GM19025 (cell line): ENCODE measurements around the gene C2orf92.
"Not testable (repeated sequence)": the region's sequence is repeated elsewhere in the genome, so short reads cannot be mapped to it uniquely, and the experiment has no call there.

ENCODE experiments used
- ATAC-seq: cut with Tn5 transposase; IDR thresholded peaks from one replicate; pipeline ENCODE4 v1.9.1; 2021; ENCODE audit warnings: mild to moderate bottlenecking, low read depth, moderate library complexity; ENCODE audit not compliant: unreplicated experiment

The C2orf92 gene

DNA sequence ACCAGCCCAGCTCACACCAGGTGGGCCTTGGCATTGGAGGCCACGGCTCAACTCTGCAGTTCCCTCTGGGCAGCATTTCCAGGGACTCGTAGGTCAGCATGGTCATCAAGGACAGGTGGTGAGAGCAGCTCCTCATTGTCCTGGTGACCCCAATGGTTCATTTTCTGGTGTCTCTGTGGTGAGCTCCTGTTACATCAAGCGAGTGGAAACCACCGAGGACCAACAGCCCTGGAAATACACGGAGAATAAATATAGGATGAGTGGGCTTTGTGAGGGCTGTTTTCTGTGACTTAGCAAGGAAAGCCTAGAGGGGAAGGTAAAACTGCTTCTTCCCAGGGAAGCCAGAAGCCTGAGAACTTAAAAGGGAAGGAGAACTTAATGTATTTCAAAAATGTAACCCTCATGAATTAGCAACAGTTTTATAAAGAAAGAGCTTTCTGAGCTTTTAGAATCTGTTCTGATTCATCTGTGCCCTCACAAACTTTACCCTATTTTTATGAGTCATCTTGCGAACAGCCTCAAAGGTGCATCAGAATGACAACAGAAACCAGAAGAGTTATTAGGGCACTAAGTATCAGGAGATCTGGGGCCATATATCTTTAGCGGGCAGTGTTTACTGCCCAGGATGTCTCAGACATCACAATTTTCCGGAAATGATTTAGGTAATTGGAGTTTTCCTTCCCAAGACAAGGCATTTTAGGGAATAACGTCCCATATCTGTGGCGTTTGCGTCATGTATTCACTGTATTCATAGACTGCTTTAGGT is 18.7 kb downstream of the C2orf92 start:
- ATAC-seq: no peak

- no peak for ATAC-seq
Measured at GRCh38 chr2:97691166-97691565, 21.7 kb downstream of the C2orf92 start.

GRCh38 chr2:97693476-97693875 is 24.0 kb downstream of the C2orf92 start:
- no peak for ATAC-seq

- no peak for ATAC-seq
Measured at GRCh38 chr2:97695744-97696143, 26.2 kb downstream of the C2orf92 start.

DNA sequence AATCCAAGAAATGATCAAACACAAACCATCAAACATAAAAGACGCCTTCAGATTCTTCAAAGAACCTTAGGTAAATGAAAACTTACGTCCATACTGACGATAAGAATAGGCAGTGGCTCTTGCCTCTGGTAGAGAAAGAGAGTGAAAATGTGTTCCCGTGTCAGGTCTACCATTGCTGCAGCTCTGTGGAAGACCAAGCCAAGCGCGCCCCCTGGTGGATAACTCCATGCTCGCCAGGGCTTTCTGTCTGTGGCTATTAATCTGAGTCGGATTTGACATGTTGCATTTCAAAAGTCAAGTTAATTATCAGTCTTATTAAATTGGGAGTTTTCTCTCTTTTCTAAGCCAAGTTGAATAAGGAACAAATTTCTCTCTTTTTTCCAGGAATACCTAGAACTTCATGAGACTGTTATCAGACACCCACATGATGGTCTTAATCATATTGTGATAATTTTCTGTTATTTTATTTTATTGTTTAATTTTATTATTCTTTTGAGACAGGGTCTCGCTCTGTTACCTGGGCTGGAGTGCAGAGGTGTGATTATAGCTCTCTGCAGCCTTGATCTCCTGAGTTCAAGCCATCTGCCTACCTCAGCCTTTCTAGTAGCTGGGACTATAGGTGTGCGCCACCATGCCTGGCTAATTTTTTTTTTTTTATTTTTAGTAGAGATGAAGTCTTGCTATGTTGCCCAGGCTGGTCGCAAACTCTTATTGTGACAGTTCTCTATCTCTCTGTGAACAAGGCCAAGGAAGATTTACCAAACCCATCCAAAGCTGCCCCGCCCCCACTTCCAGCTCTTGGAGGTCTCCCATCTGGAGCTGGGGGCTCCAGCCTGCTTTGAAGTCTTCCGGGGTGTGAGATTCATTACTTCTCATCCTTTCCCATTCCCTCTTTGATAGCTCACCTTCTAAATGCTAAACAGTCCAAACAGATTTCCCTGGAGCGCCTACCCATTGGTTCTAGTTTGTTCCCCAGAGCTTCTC is 28.0 kb downstream of the C2orf92 start:
- ATAC-seq: no peak

DNA sequence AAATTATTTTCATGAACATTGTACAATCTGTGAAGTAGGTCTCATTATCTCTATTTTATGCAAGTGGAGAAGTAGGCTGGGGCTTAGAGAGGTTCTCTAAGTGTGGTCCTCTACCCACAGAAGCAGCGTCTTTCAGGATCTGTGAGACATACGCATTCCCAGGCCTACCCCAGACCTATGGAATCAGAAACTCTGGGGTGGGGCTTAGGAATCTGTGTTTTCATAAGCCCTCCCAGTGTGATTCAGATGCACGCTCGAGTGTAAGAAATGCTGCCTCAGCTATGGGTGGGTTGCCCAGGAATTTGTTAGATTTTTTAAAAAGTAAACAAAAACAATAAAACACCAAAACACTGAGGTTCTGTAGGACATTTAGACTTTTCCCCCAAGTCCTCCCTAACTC is 29.0 kb downstream of the C2orf92 start:
- no peak for ATAC-seq

GRCh38 chr2:97699765-97700444 is 30.4 kb downstream of the C2orf92 start:
- ATAC-seq: no peak

GRCh38 chr2:97701186-97701585 is 31.7 kb downstream of the C2orf92 start:
- no peak for ATAC-seq

GRCh38 chr2:97701851-97702465 is 32.4 kb downstream of the C2orf92 start:
- no peak for ATAC-seq

DNA sequence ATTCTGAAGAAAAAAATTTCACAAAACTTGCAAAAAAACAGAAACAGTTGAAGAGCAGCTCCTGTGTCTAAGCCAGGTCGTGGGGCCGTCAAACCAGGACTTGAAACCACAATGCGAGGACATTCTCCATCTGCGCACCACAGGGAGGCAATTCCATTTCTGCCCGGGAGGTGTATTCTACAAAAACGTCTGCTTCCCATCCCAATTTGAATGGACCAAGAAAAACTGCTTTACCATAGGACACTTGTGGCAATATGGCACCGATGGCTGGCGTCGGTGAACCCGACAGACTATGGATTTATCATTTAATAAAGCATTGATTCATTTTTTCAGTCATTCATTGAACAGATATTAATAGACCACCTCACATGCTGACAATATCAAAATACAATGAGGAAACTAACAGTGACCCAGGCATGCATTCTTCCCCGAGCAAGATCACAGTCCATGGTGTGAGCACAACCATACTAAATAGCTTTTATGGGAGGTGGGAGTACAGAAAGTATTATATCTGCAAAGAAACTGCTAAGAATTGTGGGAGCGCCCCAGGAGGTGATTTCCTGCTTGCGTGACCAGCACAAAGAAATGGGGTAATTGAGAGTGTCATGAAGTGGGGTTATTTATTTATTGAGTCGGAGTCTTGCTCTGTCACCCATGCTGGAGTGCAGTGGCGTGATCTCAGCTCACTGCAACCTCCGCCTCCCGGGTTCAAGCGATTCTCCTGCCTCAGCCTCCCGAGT is 33.4 kb downstream of the C2orf92 start:
- ATAC-seq: no peak

DNA sequence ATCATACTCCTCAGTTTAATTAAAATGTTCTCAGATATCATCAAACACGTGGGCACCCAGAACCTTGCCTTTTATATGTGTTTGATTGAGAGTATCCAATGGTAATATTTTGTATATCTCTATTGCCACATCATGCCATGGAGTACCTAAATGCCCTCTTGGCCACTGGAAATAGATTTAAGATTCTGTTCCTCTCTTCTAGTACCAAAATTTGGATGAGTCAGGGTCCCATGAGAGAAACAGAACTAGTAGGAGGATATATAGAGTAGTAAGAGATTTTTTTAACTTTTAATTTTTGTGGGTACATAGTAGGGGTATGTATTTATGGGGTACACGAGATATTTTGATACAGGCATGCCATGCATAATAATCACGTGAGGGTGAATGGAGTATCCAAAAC is 34.2 kb downstream of the C2orf92 start:
- ATAC-seq: no peak

GRCh38 chr2:97704989-97705388 is 35.5 kb downstream of the C2orf92 start:
- ATAC-seq: no peak

DNA sequence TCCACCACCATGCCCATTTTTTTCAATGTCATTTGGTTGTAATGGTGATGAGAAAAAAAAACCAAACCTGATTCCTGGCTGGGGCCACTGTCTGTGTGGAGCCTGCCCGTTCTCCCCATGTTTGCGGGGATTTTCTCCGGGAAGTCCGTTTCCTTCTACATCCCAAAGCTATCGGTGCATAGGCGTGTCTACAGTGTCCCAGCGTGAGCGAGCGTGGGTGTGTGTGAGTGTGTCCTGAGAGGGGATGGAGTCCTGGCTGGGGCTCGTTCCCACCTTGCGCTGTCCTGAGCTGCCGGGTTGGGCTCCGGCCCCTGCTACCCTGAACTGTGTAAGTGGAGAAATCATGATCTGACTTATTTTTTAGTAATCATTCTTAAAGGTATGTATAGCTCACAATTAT is 36.6 kb downstream of the C2orf92 start:
- no peak for ATAC-seq

DNA sequence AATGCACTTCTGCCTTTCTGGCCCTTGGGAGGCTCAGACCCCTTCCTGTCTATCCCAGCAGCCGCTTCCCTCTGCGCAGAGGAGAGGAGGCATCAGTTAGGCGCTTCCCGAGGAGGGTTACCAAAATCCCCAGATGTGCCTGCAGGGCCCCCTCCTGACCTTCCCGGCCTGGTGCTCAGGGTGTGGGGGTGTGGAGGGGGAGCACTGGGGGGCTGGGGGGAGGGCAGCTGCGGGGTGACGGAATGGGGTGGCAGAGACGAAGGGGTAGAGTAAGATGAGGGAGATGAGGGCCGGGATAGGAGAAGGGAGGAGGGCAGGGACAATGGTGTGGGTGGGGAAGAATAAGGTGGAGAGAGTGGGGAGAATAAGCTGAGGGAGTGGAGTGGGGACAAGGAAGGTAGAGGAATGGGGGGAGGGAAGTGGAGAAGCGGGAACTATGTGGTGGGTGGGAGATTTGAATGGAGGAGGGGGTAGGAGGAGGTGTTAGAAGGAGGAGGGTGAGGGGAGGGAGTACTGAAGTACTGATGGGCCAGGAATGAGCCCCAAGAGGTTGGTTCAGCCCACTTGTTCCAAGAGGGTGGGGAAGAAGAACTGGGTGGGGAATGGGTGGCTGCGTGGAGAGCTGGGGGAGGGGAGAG is 37.3 kb downstream of the C2orf92 start:
- ATAC-seq: no peak

DNA sequence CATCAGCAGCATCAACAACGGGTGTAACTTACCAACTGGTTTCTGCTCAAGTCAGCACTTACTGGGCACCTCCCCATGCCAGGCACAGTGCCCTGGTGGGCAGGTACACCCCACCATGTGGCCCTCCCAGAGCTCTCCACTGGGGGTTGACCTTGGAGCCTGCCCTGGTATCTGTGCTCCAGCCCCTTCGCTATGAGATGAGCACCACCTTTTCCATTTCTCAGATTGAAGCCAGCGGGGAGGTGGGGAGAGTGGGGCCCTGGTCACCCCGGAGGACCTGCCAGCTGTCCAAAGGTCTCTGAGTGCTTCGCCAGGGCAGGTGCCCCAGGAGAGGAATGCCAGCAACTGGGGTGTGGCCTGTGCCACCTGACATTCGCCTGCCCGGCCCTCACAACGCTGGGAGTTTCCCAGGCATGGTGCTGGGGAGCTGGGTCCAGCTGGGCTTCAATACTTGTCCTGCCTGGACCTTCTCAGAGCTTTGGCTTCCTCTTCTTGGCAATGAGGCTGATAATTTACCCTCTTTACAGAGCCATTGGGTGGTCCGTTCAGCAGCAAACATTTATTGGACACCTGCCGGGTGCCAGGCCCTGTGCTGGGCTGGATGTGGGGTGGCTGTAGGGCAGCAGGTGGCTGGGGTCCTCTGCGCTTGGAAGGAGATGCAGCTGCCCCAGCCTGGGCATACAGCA is 38.0 kb downstream of the C2orf92 start:
- no peak for ATAC-seq

GRCh38 chr2:97708048-97708380 is 38.5 kb downstream of the C2orf92 start:
- ATAC-seq: no peak

- no peak for ATAC-seq
Measured at GRCh38 chr2:97708608-97709007, 39.1 kb downstream of the C2orf92 start.

DNA sequence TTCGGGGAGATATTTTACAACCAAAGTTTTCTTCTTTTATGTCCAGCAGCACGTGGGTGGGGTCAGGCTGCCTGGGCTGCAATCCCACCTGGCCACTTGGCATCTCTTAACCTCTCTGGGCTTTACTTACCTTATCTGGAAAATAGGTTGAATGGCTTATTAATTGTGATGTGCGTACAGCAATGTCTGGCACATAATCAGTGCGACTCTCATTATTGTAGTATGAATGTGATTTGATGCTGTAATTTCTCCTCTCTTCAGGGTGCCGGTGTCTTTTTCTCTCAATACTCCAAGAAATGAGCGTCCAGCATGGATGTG is 41.8 kb downstream of the C2orf92 start:
- ATAC-seq: no peak

DNA sequence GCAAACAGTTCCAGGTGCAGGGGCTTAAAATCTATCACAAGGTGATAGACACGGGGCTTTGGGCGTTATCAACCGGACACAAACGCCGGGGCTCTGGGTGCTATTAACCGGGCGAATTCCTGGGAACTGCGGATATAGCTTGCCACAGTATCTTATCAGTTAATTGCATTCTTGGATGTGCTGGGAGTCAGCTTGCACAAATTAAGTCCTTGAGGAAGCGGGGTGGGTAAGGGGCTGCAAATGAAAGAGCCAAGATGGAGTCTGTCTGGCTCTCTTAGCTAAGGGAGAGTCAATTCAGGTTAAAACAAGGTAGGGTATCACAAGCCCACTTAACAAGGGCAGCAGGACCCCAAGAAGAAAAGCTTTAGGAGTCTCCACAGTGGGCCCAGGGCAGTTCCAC is 42.7 kb downstream of the C2orf92 start:
- not testable (repeated sequence) for ATAC-seq
